ENCODE results near the gene ARHGAP10.

The ARHGAP10 gene

DNA sequence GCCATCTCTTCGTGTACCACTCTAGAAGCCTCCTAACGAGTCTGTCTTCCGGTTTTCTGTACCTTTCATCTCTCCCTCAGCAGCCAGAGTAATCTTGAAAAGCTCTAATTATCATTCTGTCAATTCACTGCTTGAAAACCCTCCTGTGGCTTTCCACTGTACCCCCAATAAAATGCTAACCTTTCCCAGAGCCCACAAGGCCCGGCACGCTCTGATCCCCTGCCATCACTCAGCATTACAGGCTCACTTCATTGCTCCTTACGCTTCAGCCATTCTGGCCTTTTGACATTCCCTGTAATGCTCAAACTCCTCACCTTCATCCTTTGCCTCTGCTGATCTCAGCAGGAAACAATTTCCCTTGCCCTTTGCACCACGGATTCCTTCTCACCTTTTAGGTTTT lies 112.9 kb downstream of the ARHGAP10 start:
- DNase-seq (ENCODE audit: low read depth in 2 of 3, low spot score in 1 of 3) = no peak

DNA sequence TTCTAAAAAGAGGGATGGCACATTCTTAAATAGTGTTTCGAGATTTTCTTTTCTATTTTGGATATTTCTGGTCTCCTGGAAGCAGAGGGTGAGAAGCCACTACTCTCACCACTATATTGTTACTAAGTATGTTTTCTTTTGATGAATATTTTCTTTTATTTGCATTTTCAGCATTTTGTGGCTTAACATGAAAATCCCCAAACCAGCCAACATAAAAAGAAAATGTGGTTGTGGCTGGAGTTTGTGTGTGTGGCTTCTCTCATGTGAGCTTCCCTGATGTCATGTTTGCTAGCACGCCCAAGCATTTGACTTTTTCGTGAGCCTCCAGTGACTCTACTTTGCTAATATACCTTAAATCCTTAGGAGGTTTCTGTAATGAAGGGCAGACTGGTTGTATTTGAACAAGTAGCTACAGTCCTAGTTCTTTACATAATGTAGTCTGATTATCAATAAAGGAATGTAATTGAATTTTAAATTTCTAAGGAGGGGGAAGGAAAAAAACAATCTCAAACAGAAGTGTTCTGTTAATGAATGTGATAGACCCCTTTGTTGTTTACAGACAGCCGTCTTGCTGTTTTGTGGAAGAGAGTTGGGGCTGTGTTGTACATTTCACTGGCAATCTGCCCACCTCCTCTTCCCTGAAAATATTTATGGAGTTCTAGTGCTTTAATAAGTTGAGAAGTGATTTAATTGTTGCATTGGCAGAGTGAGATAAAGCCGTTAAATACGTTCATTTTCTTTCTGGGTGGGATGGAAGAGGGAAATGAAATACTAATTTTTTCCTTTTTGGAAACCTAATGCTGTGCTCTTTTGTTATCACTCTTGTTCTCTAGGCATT lies 114.6 kb downstream of the ARHGAP10 start:
- peak in 1 of 3 donors; percentile 8 for DNase-seq (ENCODE audit: low read depth in 2 of 3, low spot score in 1 of 3)

DNA sequence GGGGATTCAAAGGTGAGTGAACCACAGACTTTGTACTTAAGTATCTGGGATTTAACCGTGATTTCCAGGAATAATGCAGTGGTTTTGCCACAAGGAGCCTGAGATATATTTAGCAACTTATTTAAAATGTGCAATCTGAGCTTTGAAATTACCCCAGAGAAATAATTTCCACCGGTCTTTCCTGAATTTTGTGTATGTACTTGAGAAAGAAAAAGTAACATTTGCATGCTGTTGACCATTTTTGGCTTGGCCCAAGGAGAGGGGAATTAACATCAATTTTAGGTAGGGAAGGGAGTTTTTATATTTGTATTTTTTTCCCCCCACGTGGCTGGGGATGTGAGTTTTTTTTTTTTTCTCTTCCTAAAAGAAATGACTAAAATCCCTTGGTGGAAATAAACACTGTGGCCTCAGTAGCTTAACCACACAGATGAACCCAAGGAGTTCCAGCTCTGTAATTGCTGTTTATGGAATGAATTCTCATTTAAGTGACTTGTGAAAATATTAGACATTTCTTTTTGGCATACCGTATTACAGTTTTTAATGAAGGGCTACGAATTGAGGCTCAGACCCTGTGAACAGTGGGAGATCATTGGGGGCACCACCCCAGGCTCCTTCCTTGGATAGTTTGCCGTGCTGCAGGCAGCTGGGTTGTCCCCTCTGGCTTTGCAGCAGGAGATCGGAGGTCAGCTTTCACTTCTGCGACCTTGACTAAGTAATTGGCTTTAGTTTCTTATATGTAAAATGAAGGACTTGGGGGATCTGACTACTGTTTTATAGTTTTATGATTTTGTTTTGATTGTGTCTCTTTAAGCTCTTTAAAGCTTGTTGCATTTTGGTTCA lies 116.1 kb downstream of the ARHGAP10 start:
- no peak for DNase-seq (ENCODE audit: low read depth in 2 of 3, low spot score in 1 of 3)

DNA sequence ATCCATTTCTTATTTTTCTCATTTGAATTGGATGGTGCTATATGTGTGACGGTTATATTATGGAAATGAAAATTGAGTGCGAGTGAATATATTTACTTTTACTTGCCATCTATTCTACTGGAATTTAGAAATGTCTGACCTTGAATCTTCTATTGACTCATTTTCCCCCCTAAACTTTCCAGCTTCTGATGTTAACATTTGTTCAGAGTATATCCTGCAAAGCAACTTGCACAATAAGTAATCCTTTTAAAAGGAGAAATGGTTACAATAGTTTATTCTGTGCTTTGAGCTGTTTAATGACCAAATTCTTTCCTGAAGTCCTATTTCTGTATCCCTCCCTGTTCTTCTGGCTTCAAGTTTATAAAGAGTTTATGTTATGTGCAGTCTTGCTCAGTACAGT lies 116.7 kb downstream of the ARHGAP10 start:
- DNase-seq (ENCODE audit: low read depth in 2 of 3, low spot score in 1 of 3) = no peak

DNA sequence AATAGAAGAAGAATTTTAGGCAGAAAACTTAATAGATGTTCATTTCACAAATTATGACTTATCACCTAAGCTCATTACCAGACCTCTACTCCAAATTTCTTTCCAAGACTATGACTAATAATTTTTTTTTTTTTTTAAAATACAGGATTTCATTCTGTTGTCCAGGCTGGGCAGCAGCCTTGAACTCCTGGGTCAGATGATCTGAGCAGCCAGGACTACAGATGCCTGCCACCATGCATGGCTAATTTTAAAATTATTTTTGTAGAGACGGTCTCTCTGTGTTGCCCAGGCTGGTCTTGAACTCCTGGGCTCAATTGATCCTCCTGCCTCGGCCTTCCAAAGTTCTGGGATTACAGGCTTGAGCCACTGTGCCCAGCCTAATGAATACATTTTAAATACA lies 119.2 kb downstream of the ARHGAP10 start:
- no peak for DNase-seq (ENCODE audit: low read depth in 2 of 3, low spot score in 1 of 3)

DNA sequence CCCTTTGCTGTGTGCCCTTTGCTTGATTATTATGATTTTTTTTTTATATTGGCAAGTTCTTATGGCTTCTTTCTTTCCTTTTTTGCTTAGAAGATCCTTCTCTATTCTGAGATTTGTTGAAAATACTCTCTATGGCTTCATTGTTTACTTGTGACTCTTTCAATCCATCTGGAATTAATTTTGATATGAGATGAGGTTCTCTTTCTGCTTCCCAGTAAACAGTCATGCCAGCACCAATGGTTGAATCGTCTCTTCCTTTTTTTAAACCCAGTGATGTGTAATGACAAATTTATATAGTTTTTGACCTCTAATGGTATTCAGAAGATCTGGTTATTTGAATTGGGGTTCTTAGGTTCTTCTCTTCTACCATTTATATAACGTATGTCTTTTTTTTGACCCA lies 121.8 kb downstream of the ARHGAP10 start:
- DNase-seq (ENCODE audit: low read depth in 2 of 3, low spot score in 1 of 3) = no peak

DNA sequence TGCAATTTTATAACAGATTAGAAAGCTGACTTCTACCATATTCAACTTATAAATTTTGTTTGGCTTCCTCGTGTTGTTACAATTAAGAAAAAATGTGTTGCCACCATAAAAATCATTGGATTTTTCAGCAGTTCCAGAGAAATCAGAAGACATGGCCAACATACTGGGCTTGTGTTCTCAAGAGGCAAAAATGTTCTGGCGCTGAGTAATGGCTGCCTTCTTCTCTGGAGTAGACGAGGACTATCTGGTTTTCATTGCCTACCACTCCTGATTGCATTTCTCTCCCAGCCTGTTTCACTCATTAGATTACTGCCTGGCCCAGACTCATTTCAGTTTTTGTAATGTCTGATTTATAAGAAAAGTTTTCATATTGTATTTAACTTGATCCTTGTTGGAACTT lies 122.3 kb downstream of the ARHGAP10 start:
- no peak for DNase-seq (ENCODE audit: low read depth in 2 of 3, low spot score in 1 of 3)

DNA sequence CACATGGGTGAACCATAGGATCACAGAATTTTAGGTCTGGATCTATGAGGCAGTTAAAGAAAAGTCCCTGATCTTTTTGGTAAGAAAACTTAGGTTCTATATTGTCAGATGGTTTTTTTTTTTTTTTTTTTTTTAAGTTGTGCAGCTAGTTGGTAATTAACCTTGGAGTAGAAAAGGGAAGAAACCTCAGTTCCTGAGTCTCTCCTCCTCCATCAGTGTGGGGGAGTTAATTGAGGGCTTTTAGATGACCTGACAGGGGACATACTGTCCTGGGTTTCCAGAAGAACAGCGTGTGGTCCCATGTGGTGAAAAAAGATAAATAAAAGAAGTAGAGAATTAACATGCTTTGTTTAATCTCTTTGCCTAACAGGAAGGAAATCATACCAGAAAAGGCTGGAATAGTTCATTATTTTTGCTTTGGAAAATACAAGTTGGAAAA lies 123.7 kb downstream of the ARHGAP10 start:
- DNase-seq (ENCODE audit: low read depth in 2 of 3, low spot score in 1 of 3) = no peak

DNA sequence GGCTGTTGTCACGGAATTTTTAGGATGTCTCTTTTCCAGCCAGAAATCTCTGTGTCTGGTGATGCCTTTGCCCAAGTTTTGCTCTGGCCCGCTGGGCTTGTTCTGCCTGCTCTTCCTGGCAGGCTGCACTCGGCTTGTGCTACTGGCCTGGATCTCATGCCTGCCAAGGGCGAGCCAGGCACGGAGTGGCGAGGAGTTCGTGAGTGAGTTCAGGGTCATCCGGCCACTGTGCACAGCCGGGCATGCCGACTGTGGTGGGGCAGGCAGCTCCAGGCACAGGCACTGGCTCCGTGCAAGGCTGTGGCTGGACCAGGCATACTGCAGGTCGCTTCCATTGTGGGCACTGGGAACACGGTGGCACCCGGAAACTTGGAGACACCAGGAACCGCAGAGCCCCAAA lies 129.1 kb downstream of the ARHGAP10 start:
- DNase-seq (ENCODE audit: low read depth in 2 of 3, low spot score in 1 of 3) = no peak

DNA sequence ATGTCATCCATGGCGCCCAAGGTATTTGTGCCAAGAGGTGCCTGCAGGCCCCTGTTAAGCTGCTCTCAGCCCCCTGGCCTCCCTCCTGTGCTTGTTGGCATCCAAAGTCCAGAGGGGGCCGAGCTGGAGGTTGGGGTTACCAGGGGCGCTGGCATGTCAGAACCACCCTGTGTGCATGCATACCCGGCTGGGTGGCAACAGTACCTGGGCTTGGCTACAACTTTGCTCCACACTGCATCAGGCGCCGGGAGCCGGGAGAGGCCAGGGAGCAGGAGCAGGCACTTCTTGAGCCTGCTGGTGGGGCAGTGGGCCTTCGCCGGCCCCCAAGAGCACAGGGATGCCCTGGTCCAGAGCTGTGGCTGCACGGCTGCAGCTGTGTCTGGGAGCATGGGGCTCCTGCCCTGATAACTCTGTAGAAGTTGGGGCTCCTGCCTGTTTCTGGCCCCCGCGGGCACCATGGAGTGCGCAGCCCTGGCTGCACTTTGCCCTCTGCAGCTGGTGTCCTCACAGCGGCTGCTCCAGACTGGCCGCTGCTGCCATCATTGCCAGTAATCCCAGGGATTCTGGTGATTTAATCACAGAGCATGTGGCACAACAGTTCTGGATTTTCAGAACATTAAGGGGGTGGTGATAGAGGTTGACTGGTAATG lies 130.3 kb downstream of the ARHGAP10 start:
- no peak for DNase-seq (ENCODE audit: low read depth in 2 of 3, low spot score in 1 of 3)

DNA sequence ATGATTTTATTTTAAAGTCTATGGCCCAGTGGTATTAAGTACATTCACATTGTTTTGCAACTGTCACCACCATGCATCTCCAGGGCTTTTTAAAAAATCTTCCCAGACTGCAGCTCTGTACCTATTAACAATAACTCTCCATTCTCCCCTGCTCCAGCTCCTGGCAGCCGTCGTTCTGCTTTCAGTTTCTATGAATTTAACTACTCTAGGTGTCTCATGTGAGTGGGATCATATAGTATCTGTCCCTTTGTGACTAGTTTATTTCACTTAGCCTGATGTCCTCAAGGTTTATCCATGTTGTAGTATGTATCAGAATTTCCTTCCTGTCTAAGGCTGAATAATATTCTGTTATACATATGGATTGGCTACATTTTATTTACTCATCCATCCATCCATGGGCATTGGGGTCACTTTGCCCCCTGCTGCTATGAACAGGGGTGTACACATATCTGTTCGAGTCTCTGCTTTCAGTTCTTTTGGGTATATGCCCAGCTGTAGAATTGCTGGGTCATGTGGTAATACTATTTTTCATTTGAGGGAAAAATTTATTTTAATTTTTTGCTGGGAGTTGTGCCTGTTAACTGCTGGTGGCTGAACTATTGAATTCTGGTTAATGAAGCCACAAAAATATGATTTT lies 131.3 kb downstream of the ARHGAP10 start:
- DNase-seq (ENCODE audit: low read depth in 2 of 3, low spot score in 1 of 3) = no peak

DNA sequence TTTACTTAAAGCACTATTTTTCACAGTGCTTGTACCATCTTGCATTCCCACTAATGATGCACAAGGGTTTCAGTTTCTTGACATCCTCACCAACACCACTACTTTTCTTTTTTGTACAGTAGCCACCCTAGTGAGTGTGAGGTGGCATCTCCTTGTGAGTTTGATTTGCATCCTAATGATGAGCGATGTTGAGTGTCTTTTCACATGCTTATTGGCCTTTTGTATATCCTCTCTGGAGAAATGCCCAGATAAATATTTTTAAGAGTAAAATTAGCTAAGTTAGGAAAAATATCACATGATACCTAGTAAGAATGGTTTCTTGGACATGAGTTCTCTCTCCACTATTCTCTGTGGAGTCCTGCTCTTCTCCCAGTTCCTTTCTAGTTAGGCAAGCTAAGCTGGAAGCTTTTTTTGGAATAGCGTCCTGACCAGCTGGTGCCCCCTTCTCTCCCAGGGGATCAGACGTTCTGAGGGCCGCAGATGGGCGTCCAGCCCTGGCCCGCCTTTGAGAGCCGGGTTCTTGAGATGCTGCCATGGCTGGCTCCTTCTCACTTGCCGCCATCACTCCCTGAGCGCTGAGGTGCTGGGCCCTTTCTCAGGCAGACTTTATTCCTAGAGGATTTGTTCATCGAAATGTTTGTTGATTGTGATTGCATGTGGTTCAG lies 132.1 kb downstream of the ARHGAP10 start:
- no peak for DNase-seq (ENCODE audit: low read depth in 2 of 3, low spot score in 1 of 3)

DNA sequence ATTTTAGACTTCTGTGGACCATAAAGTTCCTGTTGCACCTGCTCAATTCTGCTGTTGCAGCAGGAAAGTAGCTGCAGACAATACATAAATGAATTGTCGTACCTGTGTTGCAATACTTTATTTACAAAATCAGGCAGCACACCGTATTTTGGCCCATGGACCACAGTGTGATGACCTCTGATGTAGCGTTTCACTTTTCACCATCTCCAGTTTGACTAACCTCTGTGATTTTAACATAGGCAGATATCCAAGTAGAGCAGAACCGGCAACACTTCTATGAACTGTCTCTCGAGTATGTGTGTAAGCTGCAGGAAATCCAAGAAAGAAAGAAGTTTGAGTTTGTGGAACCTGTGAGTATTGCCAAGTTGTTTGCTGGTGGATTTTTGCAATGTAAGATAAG lies 132.7 kb downstream of the ARHGAP10 start:
- no peak for DNase-seq (ENCODE audit: low read depth in 2 of 3, low spot score in 1 of 3)

DNA sequence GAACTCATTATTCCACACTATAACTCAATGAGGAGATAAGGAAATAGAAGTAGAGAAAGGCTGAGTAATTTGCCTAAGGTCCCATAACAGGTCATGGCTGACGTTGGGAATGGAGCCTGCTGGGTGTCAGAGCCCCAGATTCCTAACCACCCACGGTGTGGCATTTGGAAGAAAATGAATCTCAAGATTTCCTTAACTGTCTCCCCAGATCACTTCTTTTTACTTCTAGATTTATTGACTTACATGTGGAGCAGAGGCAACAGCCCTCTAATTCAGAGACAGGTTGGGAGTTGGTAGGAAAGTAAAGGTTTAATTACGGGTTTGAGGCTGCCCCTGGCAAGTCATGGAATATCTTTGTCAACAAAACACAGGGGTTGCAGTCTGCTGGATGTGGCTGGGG lies 134.0 kb downstream of the ARHGAP10 start:
- DNase-seq (ENCODE audit: low read depth in 2 of 3, low spot score in 1 of 3) = no peak

DNA sequence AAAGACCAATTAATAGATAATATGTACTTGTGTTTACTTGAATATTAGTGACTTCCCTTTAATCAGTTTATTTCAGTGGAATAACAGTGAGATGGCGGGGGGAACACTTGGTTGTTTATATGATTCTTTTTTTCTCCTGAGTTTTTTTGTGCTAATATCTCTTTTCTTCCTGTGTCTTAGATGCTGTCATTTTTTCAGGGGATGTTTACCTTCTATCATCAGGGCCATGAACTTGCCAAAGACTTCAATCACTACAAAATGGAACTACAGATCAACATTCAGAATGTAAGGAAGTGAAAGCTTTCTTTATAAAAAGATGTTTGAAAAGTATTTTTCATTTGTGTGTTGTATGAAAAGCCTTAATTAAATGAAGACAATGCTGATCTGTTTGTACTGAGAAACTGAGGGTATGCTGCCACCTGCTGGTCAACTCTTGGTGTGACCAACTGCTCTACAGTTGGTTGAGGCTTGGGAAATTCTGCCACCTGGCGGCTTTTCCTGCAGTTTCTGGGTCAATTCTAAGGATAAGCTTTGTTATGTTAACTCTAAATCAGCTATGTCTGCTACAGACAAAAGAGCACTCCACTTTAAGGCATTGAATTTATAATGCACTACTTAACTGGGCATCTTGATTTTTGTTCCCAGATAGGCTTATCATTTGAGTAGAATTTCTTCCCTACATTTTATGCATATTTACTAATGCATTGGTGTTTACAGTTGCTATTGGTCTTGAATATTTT lies 134.8 kb downstream of the ARHGAP10 start:
- DNase-seq (ENCODE audit: low read depth in 2 of 3, low spot score in 1 of 3) = peak; percentile 79 to 95 (median 88)

DNA sequence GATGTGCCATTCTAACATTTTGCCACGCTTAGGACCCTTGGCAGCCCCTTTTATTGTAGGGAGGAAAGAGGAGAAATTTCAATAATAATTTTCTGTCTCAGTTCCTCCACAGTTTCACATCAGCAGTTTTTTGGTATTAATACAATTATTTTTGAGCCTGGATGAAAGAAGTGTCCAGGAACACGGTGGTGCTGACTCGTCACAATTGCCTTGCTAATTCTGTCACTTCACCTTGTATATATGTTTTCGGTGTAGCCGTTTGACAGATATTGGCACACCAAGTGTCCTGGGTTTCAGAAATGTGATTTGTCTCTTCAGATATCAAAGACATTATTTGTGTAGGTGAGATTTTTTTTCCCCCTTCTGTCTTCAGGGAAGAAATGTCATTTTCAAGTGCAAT lies 142.2 kb downstream of the ARHGAP10 start:
- DNase-seq (ENCODE audit: low read depth in 2 of 3, low spot score in 1 of 3) = no peak

DNA sequence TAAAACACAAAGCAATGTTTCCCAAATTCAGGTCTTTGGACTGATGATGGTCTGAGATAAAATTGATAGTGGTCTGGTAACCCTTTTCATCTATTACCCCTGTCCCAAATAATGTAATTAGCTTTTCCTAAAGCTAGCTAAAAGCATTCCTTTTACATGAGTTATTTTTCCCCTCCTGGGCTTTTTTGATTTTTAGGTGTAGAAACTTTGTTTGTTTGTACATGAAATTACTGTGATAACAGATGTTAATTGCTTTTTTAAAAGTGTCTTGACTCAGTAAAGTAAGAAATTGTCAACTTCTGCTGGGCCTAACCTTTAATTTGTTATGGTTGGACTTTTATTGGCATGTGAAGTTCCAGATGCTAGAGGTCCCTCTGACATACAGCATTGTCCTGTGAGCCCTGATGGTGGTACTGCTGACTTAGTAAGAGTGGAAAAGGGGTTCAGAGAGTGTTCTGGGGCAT lies 145.5 kb downstream of the ARHGAP10 start:
- no peak for DNase-seq (ENCODE audit: low read depth in 2 of 3, low spot score in 1 of 3)

DNA sequence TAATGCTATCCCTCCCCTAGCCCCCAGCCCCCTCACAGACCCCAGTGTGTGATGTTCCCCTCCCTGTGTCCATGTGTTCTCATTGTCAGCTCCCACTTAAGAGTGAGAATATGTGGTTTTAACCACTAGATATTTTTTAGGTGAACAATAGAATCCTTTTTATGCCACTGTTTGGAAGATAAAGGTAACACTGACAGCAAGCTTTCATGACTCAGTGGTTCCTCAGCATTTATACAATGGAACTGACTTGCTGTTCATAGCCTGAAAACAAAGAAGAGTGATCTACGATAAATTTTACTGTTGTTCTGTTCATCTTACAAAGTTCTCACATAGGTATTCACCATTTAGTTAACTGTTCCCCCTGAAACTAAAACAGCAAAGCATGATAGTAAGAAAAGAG lies 147.8 kb downstream of the ARHGAP10 start:
- no peak for DNase-seq (ENCODE audit: low read depth in 2 of 3, low spot score in 1 of 3)

DNA sequence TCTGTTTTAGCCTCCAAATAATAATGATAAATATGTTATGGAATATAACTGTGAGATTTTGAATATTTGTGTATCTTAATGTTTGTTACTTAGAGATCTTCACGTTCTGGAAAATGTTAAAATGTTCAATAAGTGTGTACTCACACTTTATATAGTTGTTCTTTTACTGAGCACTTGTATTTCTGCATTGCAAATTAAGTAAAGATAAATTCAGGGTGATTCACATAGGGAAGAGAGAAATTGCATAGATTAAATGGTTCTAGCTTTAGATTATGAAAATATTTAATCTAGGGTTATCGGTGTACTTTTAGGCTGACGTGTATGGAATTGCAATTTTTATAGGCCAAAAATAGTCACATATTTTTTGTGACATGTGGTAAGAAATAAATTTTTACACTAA lies 148.6 kb downstream of the ARHGAP10 start:
- no peak for DNase-seq (ENCODE audit: low read depth in 2 of 3, low spot score in 1 of 3)

DNA sequence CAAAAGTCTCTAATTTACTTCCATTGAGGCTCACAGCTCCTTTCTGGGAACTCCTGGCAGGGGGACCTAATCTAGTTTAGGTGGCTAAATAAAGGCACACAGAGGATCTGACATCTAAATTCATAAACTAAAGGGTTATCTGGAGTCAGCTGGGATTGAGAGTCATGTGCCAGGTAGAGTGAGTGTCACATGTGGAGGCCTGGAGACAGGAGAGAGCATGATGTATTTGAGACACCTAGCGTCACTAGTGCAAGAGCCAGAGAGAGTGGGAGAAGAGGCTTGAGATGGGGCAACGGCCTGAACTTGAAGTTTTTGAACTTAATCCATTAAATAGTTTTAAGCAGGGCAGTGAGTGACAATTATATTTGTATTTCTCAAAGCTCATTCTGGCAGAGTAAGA lies 152.6 kb downstream of the ARHGAP10 start:
- no peak for DNase-seq (ENCODE audit: low read depth in 2 of 3, low spot score in 1 of 3)

Data from stimulated activated CD4-positive, alpha-beta T cell treated with anti-CD3 and anti-CD28 coated beads, Interleukin-12 subunit alpha, Interleukin-12 subunit beta, amount 100 ng/mL, for 48 hours (primary cell).